NCI-H1417 (cell line): ENCODE measurements around the gene LRIG2.
"Not testable (repeated sequence)": the region's sequence is repeated elsewhere in the genome, so short reads cannot be mapped to it uniquely, and the experiment has no call there.

Experiments
- DNase-seq, 3 experiments: peaks; one replicate each; lab custom pipeline; 2025; lab: John Stamatoyannopoulos, UW

The LRIG2 gene

GRCh38 chr1:113072757-113073478 is at the start of gene LRIG2:
LRIG2 (plus strand) TSS chr1:113073198; CDS start chr1:113073407, 209 bp downstream.
- peak; percentile 96 to 99 (median 97) for DNase-seq

- not testable (repeated sequence) for DNase-seq
These were observed 49.7 kb upstream of the LRIG2 start for GRCh38 chr1:113023316-113023715.

- no peak for DNase-seq
These were observed 46.0 kb upstream of the LRIG2 start for GRCh38 chr1:113027007-113027406.

- peak in 2 of 3 experiments; percentile 27 to 63 for DNase-seq
These were observed 45.5 kb upstream of the LRIG2 start for GRCh38 chr1:113027449-113027848.

GRCh38 chr1:113029822-113030221 is 43.2 kb upstream of the LRIG2 start:
- DNase-seq: no peak

- DNase-seq: no peak
These were observed 41.6 kb upstream of the LRIG2 start for GRCh38 chr1:113031171-113031933.

- DNase-seq: no peak
These were observed 37.9 kb upstream of the LRIG2 start for GRCh38 chr1:113035086-113035485.

GRCh38 chr1:113036639-113037321 is 36.2 kb upstream of the LRIG2 start:
- peak in 1 of 3 experiments; percentile 54 for DNase-seq

GRCh38 chr1:113040041-113040440 is 33.0 kb upstream of the LRIG2 start:
- DNase-seq: no peak

- DNase-seq: no peak
These were observed 32.1 kb upstream of the LRIG2 start for GRCh38 chr1:113040718-113041412.

- no peak for DNase-seq
These were observed 31.3 kb upstream of the LRIG2 start for GRCh38 chr1:113041569-113042284.

- DNase-seq: peak; percentile 24 to 77 (median 60)
These were observed 30.5 kb upstream of the LRIG2 start for GRCh38 chr1:113042285-113043143.

- DNase-seq: not testable (repeated sequence)
These were observed 29.9 kb upstream of the LRIG2 start for GRCh38 chr1:113043144-113043488.

- no peak for DNase-seq
These were observed 26.4 kb upstream of the LRIG2 start for GRCh38 chr1:113046569-113046968.

- DNase-seq: peak in 1 of 3 experiments; percentile 1
These were observed 24.9 kb upstream of the LRIG2 start for GRCh38 chr1:113048064-113048463.

- no peak for DNase-seq
These were observed 19.5 kb upstream of the LRIG2 start for GRCh38 chr1:113053344-113054126.

- no peak for DNase-seq
These were observed 17.4 kb upstream of the LRIG2 start for GRCh38 chr1:113055570-113055969.

- peak in 2 of 3 experiments; percentile 14 to 38 for DNase-seq
These were observed 16.0 kb upstream of the LRIG2 start for GRCh38 chr1:113057006-113057405.

- DNase-seq: peak; percentile 4 to 77 (median 54)
These were observed 13.9 kb upstream of the LRIG2 start for GRCh38 chr1:113058941-113059706.
